ENCODE results near the gene B3GAT2. TPM values are rescaled to one million over a fixed set of nuclear protein-coding genes. Genes with fewer than 3 reads are reported as not detected.

B3GAT2 gene
- total RNA-seq, 1 experiment from 2014 or later = not detected

DNA sequence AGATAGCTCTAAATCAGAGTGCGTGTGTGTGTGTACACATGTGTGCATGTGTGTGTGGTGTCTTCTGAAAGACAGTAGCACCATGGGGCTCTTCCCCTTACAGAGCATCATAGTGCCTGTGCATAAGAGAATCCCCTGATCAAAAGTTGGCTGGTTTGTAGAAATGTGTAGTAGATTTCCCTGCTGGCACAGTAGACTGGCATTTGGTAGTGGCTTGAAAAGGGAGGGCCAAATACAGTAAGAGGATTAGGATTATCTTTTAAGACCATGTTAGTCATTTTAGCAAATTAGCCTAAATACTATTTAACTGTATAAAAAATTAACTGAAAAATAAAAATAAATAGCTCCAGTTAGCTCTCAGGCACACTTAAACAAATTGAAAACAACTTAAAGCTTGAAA, 112.6 kb downstream of the B3GAT2 start:
- no peak overlapping the region for H3K4me2 ChIP-seq (ENCODE audit: low read length)
- POLR2A ChIA-PET = interaction anchor here (0.6 kb wide), 1 partner anchor 10 kb away, joined by 3 read pairs; no protein-coding TSS in a partner anchor
- H3K36me3 ChIP-seq (ENCODE audit: control insufficient read depth in 1 of 2, insufficient read depth in 2 of 2, low read length in 2 of 2) = no peaks in the 10 kb centered on the region
- RAD21 ChIA-PET (ENCODE audit: low non-redundant PET in 1 of 2, low total read pairs in 2 of 2, uncharacterized antibody in 2 of 2, unreplicated experiment in 2 of 2) = no interaction called here
- no peaks in the 10 kb centered on the region for H3K4me1 ChIP-seq (ENCODE audit: control insufficient read depth in 1 of 2, insufficient read depth in 2 of 2, low read length in 2 of 2)
- no peak for TF ChIP-seq RAD21 (IDR thresholded peaks at IDR 0.05; ENCODE audit: low read depth)
- no peak for TF ChIP-seq MAX (IDR thresholded peaks at IDR 0.05)
- TF ChIP-seq SIN3A (IDR thresholded peaks at IDR 0.05; ENCODE audit: low read depth) = no peak
- TF ChIP-seq, protein P1, sequence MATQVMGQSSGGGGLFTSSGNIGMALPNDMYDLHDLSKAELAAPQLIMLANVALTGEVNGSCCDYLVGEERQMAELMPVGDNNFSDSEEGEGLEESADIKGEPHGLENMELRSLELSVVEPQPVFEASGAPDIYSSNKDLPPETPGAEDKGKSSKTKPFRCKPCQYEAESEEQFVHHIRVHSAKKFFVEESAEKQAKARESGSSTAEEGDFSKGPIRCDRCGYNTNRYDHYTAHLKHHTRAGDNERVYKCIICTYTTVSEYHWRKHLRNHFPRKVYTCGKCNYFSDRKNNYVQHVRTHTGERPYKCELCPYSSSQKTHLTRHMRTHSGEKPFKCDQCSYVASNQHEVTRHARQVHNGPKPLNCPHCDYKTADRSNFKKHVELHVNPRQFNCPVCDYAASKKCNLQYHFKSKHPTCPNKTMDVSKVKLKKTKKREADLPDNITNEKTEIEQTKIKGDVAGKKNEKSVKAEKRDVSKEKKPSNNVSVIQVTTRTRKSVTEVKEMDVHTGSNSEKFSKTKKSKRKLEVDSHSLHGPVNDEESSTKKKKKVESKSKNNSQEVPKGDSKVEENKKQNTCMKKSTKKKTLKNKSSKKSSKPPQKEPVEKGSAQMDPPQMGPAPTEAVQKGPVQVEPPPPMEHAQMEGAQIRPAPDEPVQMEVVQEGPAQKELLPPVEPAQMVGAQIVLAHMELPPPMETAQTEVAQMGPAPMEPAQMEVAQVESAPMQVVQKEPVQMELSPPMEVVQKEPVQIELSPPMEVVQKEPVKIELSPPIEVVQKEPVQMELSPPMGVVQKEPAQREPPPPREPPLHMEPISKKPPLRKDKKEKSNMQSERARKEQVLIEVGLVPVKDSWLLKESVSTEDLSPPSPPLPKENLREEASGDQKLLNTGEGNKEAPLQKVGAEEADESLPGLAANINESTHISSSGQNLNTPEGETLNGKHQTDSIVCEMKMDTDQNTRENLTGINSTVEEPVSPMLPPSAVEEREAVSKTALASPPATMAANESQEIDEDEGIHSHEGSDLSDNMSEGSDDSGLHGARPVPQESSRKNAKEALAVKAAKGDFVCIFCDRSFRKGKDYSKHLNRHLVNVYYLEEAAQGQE (IDR thresholded peaks at IDR 0.05; ENCODE audit: low read depth) = no peak
- no peak for TF ChIP-seq SRF (IDR thresholded peaks at IDR 0.05; ENCODE audit: low read depth)
- TF ChIP-seq SP1 (IDR thresholded peaks at IDR 0.05; ENCODE audit: low read depth) = no peak
- TF ChIP-seq FOSL1 (IDR thresholded peaks at IDR 0.05; ENCODE audit: low read depth) = no peak
- TF ChIP-seq JUND (IDR thresholded peaks at IDR 0.05) = no peak
- TF ChIP-seq ZFX (IDR thresholded peaks at IDR 0.05) = no peak
- no peak for TF ChIP-seq CTCF (IDR thresholded peaks at IDR 0.05 in 2 of 3, conservative IDR thresholded peaks at IDR 0.05 in 1 of 3; ENCODE audit: borderline replicate concordance in 1 of 3, insufficient read depth in 1 of 3, low read depth in 2 of 3, low read length in 2 of 3)
- no peak for TF ChIP-seq ZNF274 (IDR thresholded peaks at IDR 0.05; ENCODE audit: low read depth, low read length)
- TF ChIP-seq EZH2 (IDR thresholded peaks at IDR 0.05) = no peak
- no peak for TF ChIP-seq CEBPB (IDR thresholded peaks at IDR 0.05; ENCODE audit: low read depth)
- no peak for TF ChIP-seq YY1 (IDR thresholded peaks at IDR 0.05; ENCODE audit: extremely low read depth, insufficient replicate concordance, low read depth, low read length)
- no peak for TF ChIP-seq POLR2A (IDR thresholded peaks at IDR 0.05; ENCODE audit: borderline replicate concordance, extremely low read depth, insufficient read depth, insufficient read length)
- no peak for TF ChIP-seq ATF3 (IDR thresholded peaks at IDR 0.05)
- no peak for TF ChIP-seq EGR1 (IDR thresholded peaks at IDR 0.05; ENCODE audit: low read depth)
- no peak for TF ChIP-seq POLR2AphosphoS5 (IDR thresholded peaks at IDR 0.05; ENCODE audit: low read depth, low read length)
- no peak for TF ChIP-seq TCF7L2 (IDR thresholded peaks at IDR 0.05; ENCODE audit: borderline replicate concordance, extremely low read depth, insufficient read depth, insufficient read length)
- no peak for TF ChIP-seq EZH2phosphoT487 (IDR thresholded peaks at IDR 0.05; ENCODE audit: borderline replicate concordance)
- no peaks in the 10 kb centered on the region for H3K27me3 ChIP-seq (ENCODE audit: insufficient read depth, low read length)
- no TSS peak for BruUV-seq (replicated peaks)
- no peaks in the 10 kb centered on the region for H4K20me1 ChIP-seq (ENCODE audit: insufficient read depth)
- H3K27ac ChIP-seq (ENCODE audit: low read depth, low read length) = no peak overlapping the region
- no peak overlapping the region for H2AFZ ChIP-seq (ENCODE audit: low read depth, low read length, poor library complexity, severe bottlenecking)
- CTCF ChIA-PET = no interaction called here
- no peak overlapping the region for H3K4me3 ChIP-seq (replicated peaks in 1 of 2; ENCODE audit: low read depth in 1 of 2, low read length in 2 of 2)
- ATAC-seq (no peak), DNase-seq (ENCODE audit: low read depth, low spot score) (no peak)
- H3K9ac ChIP-seq (ENCODE audit: low read length) = no peak overlapping the region
- H3K79me2 ChIP-seq (ENCODE audit: insufficient read depth, low read length) = no peaks in the 10 kb centered on the region
- H3K9me3 ChIP-seq (ENCODE audit: control insufficient read depth in 1 of 2, insufficient read depth in 1 of 2, low read depth in 1 of 2, low read length in 2 of 2) = no peaks in the 10 kb centered on the region
- H3K9me2 ChIP-seq (ENCODE audit: insufficient read depth) = no peaks in the 10 kb centered on the region
- intact Hi-C loops (cut with micrococcal nuclease) = no loop called here
